Measurements from ENCODE around the gene C1QTNF5. TPM values are rescaled to one million over a fixed set of nuclear protein-coding genes. Genes with fewer than 3 reads are reported as not detected.
A peak's percentile ranks its signal among the peaks of the same experiment; 100 is the strongest.

C1QTNF5 gene
- total and polyA plus RNA-seq, 9 donors: 4.4 to 25.7 (median 10.8) TPM

DNA sequence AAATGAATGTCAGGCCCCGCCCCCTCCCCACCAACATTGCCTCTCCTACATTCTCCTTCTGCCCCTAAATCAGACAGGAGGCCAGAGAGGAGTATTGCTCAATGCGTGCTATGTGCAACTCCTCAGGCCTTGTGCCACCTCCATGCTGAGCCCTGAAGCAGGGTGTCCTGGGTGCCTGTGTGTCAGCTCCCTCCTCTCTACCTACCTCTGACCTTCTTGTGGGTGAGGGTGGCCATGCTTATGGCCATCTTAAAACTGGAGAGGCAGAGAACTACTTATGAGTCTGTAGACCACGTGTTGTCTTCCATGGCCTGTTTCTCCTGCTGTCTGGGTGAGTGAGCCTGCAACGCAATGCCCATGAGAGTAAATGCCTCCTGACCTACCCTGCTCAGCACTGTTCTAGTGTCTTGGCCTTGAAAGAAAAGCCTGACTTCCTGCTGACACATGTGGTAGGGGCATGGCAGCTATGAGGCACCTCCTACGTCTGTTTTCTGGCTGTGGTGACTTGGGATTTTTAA, 34.3 kb downstream of the C1QTNF5 start:
- no peak for TF ChIP-seq POLR2A (IDR thresholded peaks at IDR 0.05)
- TF ChIP-seq, protein P1, sequence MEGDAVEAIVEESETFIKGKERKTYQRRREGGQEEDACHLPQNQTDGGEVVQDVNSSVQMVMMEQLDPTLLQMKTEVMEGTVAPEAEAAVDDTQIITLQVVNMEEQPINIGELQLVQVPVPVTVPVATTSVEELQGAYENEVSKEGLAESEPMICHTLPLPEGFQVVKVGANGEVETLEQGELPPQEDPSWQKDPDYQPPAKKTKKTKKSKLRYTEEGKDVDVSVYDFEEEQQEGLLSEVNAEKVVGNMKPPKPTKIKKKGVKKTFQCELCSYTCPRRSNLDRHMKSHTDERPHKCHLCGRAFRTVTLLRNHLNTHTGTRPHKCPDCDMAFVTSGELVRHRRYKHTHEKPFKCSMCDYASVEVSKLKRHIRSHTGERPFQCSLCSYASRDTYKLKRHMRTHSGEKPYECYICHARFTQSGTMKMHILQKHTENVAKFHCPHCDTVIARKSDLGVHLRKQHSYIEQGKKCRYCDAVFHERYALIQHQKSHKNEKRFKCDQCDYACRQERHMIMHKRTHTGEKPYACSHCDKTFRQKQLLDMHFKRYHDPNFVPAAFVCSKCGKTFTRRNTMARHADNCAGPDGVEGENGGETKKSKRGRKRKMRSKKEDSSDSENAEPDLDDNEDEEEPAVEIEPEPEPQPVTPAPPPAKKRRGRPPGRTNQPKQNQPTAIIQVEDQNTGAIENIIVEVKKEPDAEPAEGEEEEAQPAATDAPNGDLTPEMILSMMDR (IDR thresholded peaks at IDR 0.05): no peak
- TF ChIP-seq EP300 (IDR thresholded peaks at IDR 0.05): no peak
- Histone ChIP-seq H3K4me1 (ENCODE audit: insufficient read depth) (peaks cover 12% of the 10 kb centered on the region), H3K4me3 (no peak overlapping the region), H3K27ac (peak overlapping the region; percentile 9 to 72), H3K36me3 (no peaks in the 10 kb centered on the region), H3K9me3 (no peaks in the 10 kb centered on the region), H3K27me3 (no peaks in the 10 kb centered on the region)
- 17 to 37% (median 31%) methylated on average over 5 of the region's 5 CpGs for WGBS, 3 donors
- intact Hi-C loops (cut with DNase I): no loop called here
- peak; percentile 39 to 61 (median 55) for DNase-seq

DNA sequence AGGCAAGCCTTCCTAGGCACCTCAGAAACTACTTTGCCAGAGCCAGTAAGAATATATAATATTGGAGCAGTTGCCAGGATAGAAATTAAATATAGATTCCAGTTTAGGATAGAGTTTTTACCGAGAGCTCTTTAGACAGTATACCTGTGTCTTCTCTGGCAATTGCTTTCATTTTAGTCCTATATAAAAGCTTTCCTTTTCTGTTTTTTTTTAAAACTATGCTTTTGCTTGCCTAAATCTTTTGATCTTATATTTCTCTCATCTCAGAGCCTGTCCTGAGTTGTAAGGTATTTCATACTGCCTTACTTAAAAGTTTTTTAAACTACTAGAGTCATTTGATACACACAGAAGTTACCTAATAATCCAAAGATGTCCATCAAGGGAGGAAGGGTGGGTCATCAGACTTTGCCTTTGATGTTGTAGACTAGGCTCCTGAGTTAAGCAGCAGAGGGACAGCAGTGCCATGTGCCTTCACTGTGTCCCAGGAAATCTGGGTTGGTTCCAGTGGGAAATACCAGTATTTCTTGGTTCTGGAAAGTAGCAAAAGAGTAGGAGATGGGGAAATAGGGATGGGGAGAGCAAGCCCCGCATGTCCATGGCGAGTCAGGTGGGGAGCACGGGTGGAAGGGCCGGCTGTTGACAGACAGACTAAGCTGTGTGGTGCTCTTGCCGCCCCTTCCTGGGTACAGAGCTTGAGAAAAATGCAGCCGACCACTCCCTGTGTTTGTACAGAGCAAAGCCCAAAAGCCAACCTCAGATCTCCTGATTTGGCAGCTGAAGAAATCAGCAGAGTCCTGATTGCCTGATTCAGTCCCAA, 34.9 kb downstream of the C1QTNF5 start:
- peak overlapping the region; percentile 9 to 72 for H3K27ac ChIP-seq
- intact Hi-C loops (cut with DNase I): no loop called here
- no peaks in the 10 kb centered on the region for H3K36me3 ChIP-seq

DNA sequence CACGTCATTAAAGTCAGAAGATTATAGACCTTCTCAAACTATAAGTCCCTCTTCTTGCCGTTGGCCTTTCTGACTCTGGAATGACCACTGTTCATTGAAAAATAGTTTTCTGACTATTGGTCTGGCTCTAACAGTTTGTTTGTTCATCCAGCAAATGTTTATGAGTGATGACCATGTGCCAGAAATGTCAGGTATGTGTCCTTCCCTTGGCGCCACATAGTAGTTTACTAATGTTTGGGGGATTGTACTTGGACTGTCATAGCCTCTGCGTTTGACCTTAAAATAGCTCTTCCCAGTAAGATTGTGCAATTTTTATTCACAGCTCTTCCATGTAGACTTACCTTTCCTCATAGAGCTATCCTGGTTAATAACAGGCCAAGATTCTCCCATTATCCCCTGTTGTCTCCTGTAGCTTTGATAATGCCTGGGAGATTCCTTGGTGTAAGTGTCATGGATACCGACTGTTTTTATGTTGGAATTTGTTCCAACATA, 37.4 kb downstream of the C1QTNF5 start:
- H3K27ac ChIP-seq: no peak overlapping the region
- DNase-seq: no peak
- H3K4me1 ChIP-seq (ENCODE audit: insufficient read depth): peaks cover 12% of the 10 kb centered on the region
- WGBS, 3 donors: 91 to 95% (median 93%) methylated on average over 5 of the region's 5 CpGs
- H3K9me3 ChIP-seq: no peaks in the 10 kb centered on the region
- intact Hi-C loops (cut with DNase I): no loop called here
- no peaks in the 10 kb centered on the region for H3K27me3 ChIP-seq
- H3K4me3 ChIP-seq: no peak overlapping the region
- no peaks in the 10 kb centered on the region for H3K36me3 ChIP-seq
- TF ChIP-seq EP300 (IDR thresholded peaks at IDR 0.05): no peak
- no peak for TF ChIP-seq POLR2A (IDR thresholded peaks at IDR 0.05)
- TF ChIP-seq, protein P1 (IDR thresholded peaks at IDR 0.05): no peak

More for the DNA sequence above, 34.9 kb downstream of the C1QTNF5 start:
- 82 to 84% (median 83%) methylated on average over 7 of the region's 7 CpGs for WGBS, 3 donors
- TF ChIP-seq EP300 (IDR thresholded peaks at IDR 0.05) (no peak), POLR2A (IDR thresholded peaks at IDR 0.05) (no peak)
- TF ChIP-seq, protein P1 (IDR thresholded peaks at IDR 0.05): no peak
- no peak overlapping the region for H3K4me3 ChIP-seq
- no peaks in the 10 kb centered on the region for H3K27me3 ChIP-seq
- H3K9me3 ChIP-seq: no peaks in the 10 kb centered on the region
- peaks cover 12% of the 10 kb centered on the region for H3K4me1 ChIP-seq (ENCODE audit: insufficient read depth)
- no peak for DNase-seq

DNA sequence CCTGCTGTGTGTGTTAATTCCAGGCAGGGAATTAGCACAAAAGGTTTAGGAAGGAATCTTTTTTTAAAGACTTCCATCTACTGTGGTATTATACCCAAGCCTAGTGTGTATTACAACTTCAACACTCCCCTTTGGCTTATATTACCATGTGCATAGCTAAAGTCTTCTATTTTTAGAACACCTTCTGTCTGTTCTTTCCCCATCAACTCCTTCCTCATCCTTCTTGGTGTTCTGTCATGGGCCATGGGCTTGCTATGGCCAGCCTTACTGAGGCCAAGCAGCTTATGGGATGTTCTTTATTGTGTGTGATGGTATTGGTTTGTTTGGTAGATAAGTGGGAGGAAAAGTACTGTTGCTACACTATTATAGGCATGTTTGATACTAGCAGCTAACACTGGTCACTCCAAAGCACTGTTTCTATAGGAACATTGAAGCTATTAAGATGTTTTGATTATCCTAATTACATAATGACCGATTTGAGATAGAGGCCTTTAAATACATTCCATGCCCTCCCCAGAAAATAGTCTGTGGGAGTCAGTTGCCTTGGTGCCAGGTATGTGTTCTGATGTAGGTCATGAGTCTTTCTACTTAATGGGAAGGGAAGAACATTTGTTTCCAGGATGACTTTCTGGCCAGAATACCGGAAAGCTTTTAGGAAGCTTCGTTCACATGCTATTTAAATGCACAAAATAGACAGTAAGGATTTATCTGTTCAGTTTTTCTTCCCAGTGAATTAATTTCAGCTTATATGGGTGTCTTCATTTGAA, 40.3 kb downstream of the C1QTNF5 start:
- Histone ChIP-seq H3K4me1 (ENCODE audit: insufficient read depth) (no peaks in the 10 kb centered on the region), H3K36me3 (no peaks in the 10 kb centered on the region), H3K4me3 (no peak overlapping the region), H3K27me3 (no peaks in the 10 kb centered on the region), H3K27ac (no peak overlapping the region), H3K9me3 (no peaks in the 10 kb centered on the region)
- TF ChIP-seq EP300 (IDR thresholded peaks at IDR 0.05): no peak
- TF ChIP-seq POLR2A (IDR thresholded peaks at IDR 0.05): no peak
- TF ChIP-seq, protein P1 (IDR thresholded peaks at IDR 0.05): no peak
- 47 to 60% (median 52%) methylated on average over 3 of the region's 3 CpGs for WGBS, 3 donors
- DNase-seq: no peak
- intact Hi-C loops (cut with DNase I): no loop called here
